H1 (cell line): ENCODE results near the gene PDLIM4. TPM values are rescaled to one million over a fixed set of nuclear protein-coding genes. Genes with fewer than 3 reads are reported as not detected.

Source experiments
- HDAC2 ChIP-seq, 2 experiments: fragments of 300-600 bp in 1 of 2; sonication (generic) in 1 of 2; IDR thresholded peaks; 2 replicates each; pipeline ENCODE4 v1.6.1; 2011 to 2012; ENCODE audit warnings: low read depth in 2 of 2, low read length in 2 of 2, mild to moderate bottlenecking in 2 of 2, moderate library complexity in 2 of 2, borderline replicate concordance in 1 of 2, inconsistent platforms in 1 of 2
- polyA plus RNA-seq, 7 experiments: library from polyadenylated mRNA; depleted of rRNA in 3 of 7; stranded (reverse) in 5 of 7; unstranded in 2 of 7; fragments of >200 nt in 5 of 7; fragments of 200-250 nt in 2 of 7; gene quantifications; 1 replicate in 5 of 7; 2 replicates in 1 of 7; 4 replicates in 1 of 7; pipeline versions ENCODE4 v1.2.1 to v1.2.3, GENCODE V29; 2011 to 2013; ENCODE audit warnings: missing spikeins in 2 of 7, mixed read lengths in 2 of 7
- total RNA-seq: library from RNA; stranded (reverse); fragmentation: NEBNext Ultra II Directional; extraction: Animal tissue kit (Norgen Biotek cat#: 25700); gene quantifications from 2 replicates; pipeline ENCODE4 v1.2.1, GENCODE V29; 2021

The PDLIM4 gene
- total and polyA plus RNA-seq, 2 of the 8 experiments (the other 6 are each of a cell fraction or from before 2014, with no cell fraction given): 10.7 to 29.1 TPM

- no peak for TF ChIP-seq HDAC2 (IDR thresholded peaks at IDR 0.05; ENCODE audit: borderline replicate concordance in 1 of 2, low read depth in 2 of 2, low read length in 2 of 2)
These were observed 37.0 kb upstream of the PDLIM4 start (continued) for GRCh38 chr5:132220491-132220890.
